ENCODE results near the gene SECTM1. TPM values are rescaled to one million over a fixed set of nuclear protein-coding genes. Genes with fewer than 3 reads are reported as not detected.

Gene SECTM1
- polyA plus RNA-seq, 2 of the 4 experiments (the other 2 are of a cell fraction), result 0.22 to 2.0 TPM

- ATAC-seq (peak; percentile 65 to 72), DNase-seq (ENCODE audit: low read depth in 1 of 2, low spot score in 1 of 2) (peak; percentile 85 to 99), FAIRE-seq (peak; percentile 76)
- ChIA-PET POLR2A (interaction anchor here (1.1 to 1.6 kb wide), 3 partner anchors 10 to 43 kb away, joined by 3 to 11 read pairs (median 4); no protein-coding TSS in a partner anchor), CTCF (interaction anchor here (0.8 to 1.6 kb wide), 6 partner anchors 9 to 122 kb away, joined by 3 to 4 read pairs (median 3); no protein-coding TSS in a partner anchor)
- peak overlapping the region; percentile 6; the same call in 1 of the 3 replicates for H3K4me3 ChIP-seq
- H3K4me1 ChIP-seq, result peaks cover 40% of the 10 kb centered on the region
- peak overlapping the region; percentile 66 for H3K4me2 ChIP-seq
- 17% methylated on average over 19 of the region's 19 CpGs for WGBS (ENCODE audit: missing lambda C conversion rate)
- H3K27ac ChIP-seq, result peak overlapping the region; percentile 87 to 88
- peaks cover 11% of the 10 kb centered on the region for H3K9me3 ChIP-seq
- peak; percentile 51; the same call in 1 of the 2 replicates for TF ChIP-seq FOSL2 (IDR thresholded peaks at IDR 0.05)
- TF ChIP-seq FOSL2 (CRISPR knock-in tag; IDR thresholded peaks at IDR 0.05), result peak; percentile 91
- TF ChIP-seq CHD2 (IDR thresholded peaks at IDR 0.05; ENCODE audit: low read length, partially characterized antibody), result no peak
- TF ChIP-seq EHMT2 (IDR thresholded peaks at IDR 0.05; ENCODE audit: low read depth), result no peak
- TF ChIP-seq BHLHE40 (IDR thresholded peaks at IDR 0.05; ENCODE audit: low read depth, low read length), result peak; percentile 86
- no peak for TF ChIP-seq REST (IDR thresholded peaks at IDR 0.05)
- TF ChIP-seq ATOH8 (CRISPR knock-in tag; IDR thresholded peaks at IDR 0.05; ENCODE audit: low read depth), result peak; percentile 89
- 0 out of 2 replicates have a peak, but pooled peaks have one; percentile 54 for TF ChIP-seq POLR2AphosphoS2 (conservative IDR thresholded peaks at IDR 0.05; ENCODE audit: low read length)
- TF ChIP-seq MAX (IDR thresholded peaks at IDR 0.05), result peak; percentile 98
- no peak; the same call in 1 of the 2 replicates for TF ChIP-seq KDM1A (IDR thresholded peaks at IDR 0.05; ENCODE audit: low read depth)
- no peak; the same call in 2 of the 3 replicates for TF ChIP-seq BCL3 (IDR thresholded peaks at IDR 0.05)
- peak; percentile 80; the same call in 1 of the 2 replicates for TF ChIP-seq HOXB5 (CRISPR knock-in tag; IDR thresholded peaks at IDR 0.05)
- peak; percentile 79; the same call in 1 of the 2 replicates for TF ChIP-seq HOXB13 (CRISPR knock-in tag; IDR thresholded peaks at IDR 0.05; ENCODE audit: low read depth)
- no peak for TF ChIP-seq SREBF2 (IDR thresholded peaks at IDR 0.05)
- TF ChIP-seq HDAC2 (IDR thresholded peaks at IDR 0.05), result no peak
- TF ChIP-seq RCOR1 (IDR thresholded peaks at IDR 0.05; ENCODE audit: low read depth, low read length), result no peak
- peak; percentile 85 for TF ChIP-seq E2F6 (IDR thresholded peaks at IDR 0.05; ENCODE audit: borderline replicate concordance, low read depth)
- peak in 1 of 2 experiments; percentile 44; a peak in 2 of 5 replicates for TF ChIP-seq RAD21 (conservative IDR thresholded peaks at IDR 0.05 in 1 of 2, IDR thresholded peaks at IDR 0.05 in 1 of 2)
- peak; percentile 70 for TF ChIP-seq FOXS1 (CRISPR knock-in tag; IDR thresholded peaks at IDR 0.05)
- peak; percentile 94 for TF ChIP-seq ESRRA (IDR thresholded peaks at IDR 0.05; ENCODE audit: borderline replicate concordance, low read length)
- no peak for TF ChIP-seq PBX3 (IDR thresholded peaks at IDR 0.05)
- peak; percentile 56 for TF ChIP-seq GATA3 (IDR thresholded peaks at IDR 0.05; ENCODE audit: borderline replicate concordance)
- TF ChIP-seq ZC3H11A (IDR thresholded peaks at IDR 0.05), result no peak
- no peak for TF ChIP-seq HOXA7 (CRISPR knock-in tag; IDR thresholded peaks at IDR 0.05)
- TF ChIP-seq MYC (IDR thresholded peaks at IDR 0.05; ENCODE audit: borderline replicate concordance, low read length), result peak; percentile 97
- TF ChIP-seq RARB (CRISPR knock-in tag; IDR thresholded peaks at IDR 0.05), result no peak; the same call in 1 of the 2 replicates
- TF ChIP-seq HES2 (IDR thresholded peaks at IDR 0.05), result no peak
- no peak for TF ChIP-seq CHD4 (IDR thresholded peaks at IDR 0.05; ENCODE audit: borderline replicate concordance)
- TF ChIP-seq NR3C1 (IDR thresholded peaks at IDR 0.05), result no peak
- TF ChIP-seq TFCP2L1 (CRISPR knock-in tag; IDR thresholded peaks at IDR 0.05), result no peak
- no peak for TF ChIP-seq KDM5A (IDR thresholded peaks at IDR 0.05)
- peak; percentile 55; the same call in 1 of the 2 replicates for TF ChIP-seq HEYL (CRISPR knock-in tag; IDR thresholded peaks at IDR 0.05)
Measured at GRCh38 chr17:82287868-82288801, 45.4 kb downstream of the SECTM1 start.
